Esophagus muscularis mucosa (tissue), 3 donors: ENCODE measurements around the gene ACSL5.

ENCODE experiments used
- CTCF ChIP-seq, 3 experiments: fragments of 200-600 bp in 2 of 3; fragments of 450-650 bp in 1 of 3; sonication (generic) in 2 of 3; IDR thresholded peaks; one replicate each; pipeline ENCODE4 v1.5.1; 2017 to 2019; ENCODE audit warnings: antibody characterized with exemption in 3 of 3, mild to moderate bottlenecking in 2 of 3, moderate library complexity in 1 of 3
- POLR2A ChIP-seq: fragments of 450-650 bp; IDR thresholded peaks from one replicate; pipeline ENCODE4 v1.6.1; 2017; ENCODE audit warnings: antibody characterized with exemption, moderate library complexity, mild to moderate bottlenecking, low read depth
- POLR2AphosphoS5 ChIP-seq, 2 donors: sonication (generic); formaldehyde crosslinking; IDR thresholded peaks; one replicate each; pipeline ENCODE4 v1.6.1; 2017; ENCODE audit warnings: antibody characterized with exemption in 2 of 2

GRCh38 chr10:112335868-112336265 is 38.0 kb upstream of the ACSL5 start:
- TF ChIP-seq POLR2AphosphoS5 (IDR thresholded peaks at IDR 0.05): no peak
- TF ChIP-seq CTCF (IDR thresholded peaks at IDR 0.05): no peak
- no peak for TF ChIP-seq POLR2A
